Activated naive CD8-positive, alpha-beta T cell treated with anti-CD3 and anti-CD28 coated beads for 36 hours (primary cell): ENCODE data around the gene CHRNA7. TPM values are rescaled to one million over a fixed set of nuclear protein-coding genes. Genes with fewer than 3 reads are reported as not detected.

Source experiments
- DNase-seq: peaks from one replicate; pipeline ENCODE4 v3.0.0; 2021
- H3K27ac Mint-ChIP-seq: one replicate; pipeline ENCODE4 v1.8.0; 2022; ENCODE audit warnings: mild to moderate bottlenecking, moderate library complexity, mixed read lengths
- H3K27me3 Mint-ChIP-seq: one replicate; pipeline ENCODE4 v1.8.0; 2022; ENCODE audit warnings: mild to moderate bottlenecking, mixed read lengths
- H3K36me3 Mint-ChIP-seq: one replicate; pipeline ENCODE4 v1.8.0; 2021; ENCODE audit warnings: mild to moderate bottlenecking, mixed read lengths
- H3K4me1 Mint-ChIP-seq: one replicate; pipeline ENCODE4 v1.8.0; 2021; ENCODE audit warnings: mixed read lengths
- H3K4me3 Mint-ChIP-seq: one replicate; pipeline ENCODE4 v1.8.0; 2022; ENCODE audit warnings: mild to moderate bottlenecking, moderate library complexity, mixed read lengths
- H3K9me3 Mint-ChIP-seq: one replicate; pipeline ENCODE4 v1.8.0; 2022; ENCODE audit warnings: mixed read lengths
- total RNA-seq, 2 experiments: library from RNA; stranded (reverse); gene quantifications; one replicate each; pipeline ENCODE4 v1.2.3, GENCODE V29; 2021

Gene CHRNA7
- under 1 TPM in 1 of 2 experiments, not detected in 1; 0.25 TPM for total RNA-seq

GRCh38 chr15:32029862-32030781 lies at the start of gene CHRNA7:
TSS of gene CHRNA7 (plus strand) at chr15:32030515. CDS start at chr15:32030595, 80 bp downstream.
- Mint-ChIP-seq H3K36me3 (no peaks in the 10 kb centered on the region), H3K4me3 (peak within 1 kb of the TSS; percentile 40), H3K9me3 (no peaks in the 10 kb centered on the region), H3K4me1 (peaks cover 3% of the 10 kb centered on the region), H3K27ac (no peak within 1 kb of the TSS), H3K27me3 (peaks cover 67% of the 10 kb centered on the region)
- DNase-seq: peak; percentile 45

GRCh38 chr15:31985607-31986006 lies 44.7 kb upstream of the CHRNA7 start:
- H3K4me3 Mint-ChIP-seq: no peak overlapping the region
- H3K36me3 Mint-ChIP-seq: no peaks in the 10 kb centered on the region
- H3K27me3 Mint-ChIP-seq: no peaks in the 10 kb centered on the region
- H3K27ac Mint-ChIP-seq: no peak overlapping the region
- H3K4me1 Mint-ChIP-seq: peaks cover 3% of the 10 kb centered on the region
- H3K9me3 Mint-ChIP-seq: no peaks in the 10 kb centered on the region
- DNase-seq: no peak

GRCh38 chr15:31993062-31993461 lies 37.3 kb upstream of the CHRNA7 start:
- Mint-ChIP-seq H3K4me3 (no peak overlapping the region), H3K4me1 (no peaks in the 10 kb centered on the region), H3K27ac (no peak overlapping the region), H3K27me3 (peaks cover 18% of the 10 kb centered on the region), H3K9me3 (no peaks in the 10 kb centered on the region), H3K36me3 (no peaks in the 10 kb centered on the region)
- no peak for DNase-seq

- Mint-ChIP-seq H3K9me3 (no peaks in the 10 kb centered on the region), H3K4me1 (no peaks in the 10 kb centered on the region), H3K27me3 (peaks cover 30% of the 10 kb centered on the region), H3K36me3 (no peaks in the 10 kb centered on the region), H3K4me3 (no peak overlapping the region), H3K27ac (no peak overlapping the region)
- DNase-seq: no peak
Measured at GRCh38 chr15:31997711-31998110, 32.6 kb upstream of the CHRNA7 start.

GRCh38 chr15:32003558-32003957 lies 26.8 kb upstream of the CHRNA7 start:
- no peak overlapping the region for H3K4me3 Mint-ChIP-seq
- H3K36me3 Mint-ChIP-seq: no peaks in the 10 kb centered on the region
- no peaks in the 10 kb centered on the region for H3K9me3 Mint-ChIP-seq
- DNase-seq: no peak
- peaks cover 29% of the 10 kb centered on the region for H3K27me3 Mint-ChIP-seq
- H3K27ac Mint-ChIP-seq: no peak overlapping the region
- H3K4me1 Mint-ChIP-seq: no peaks in the 10 kb centered on the region

- Mint-ChIP-seq H3K27ac (no peak overlapping the region), H3K9me3 (no peaks in the 10 kb centered on the region), H3K4me3 (no peak overlapping the region), H3K27me3 (peaks cover 31% of the 10 kb centered on the region), H3K4me1 (no peaks in the 10 kb centered on the region), H3K36me3 (no peaks in the 10 kb centered on the region)
- no peak for DNase-seq
Measured at GRCh38 chr15:32004249-32004648, 26.1 kb upstream of the CHRNA7 start.

GRCh38 chr15:32007355-32007960 lies 22.9 kb upstream of the CHRNA7 start:
- no peaks in the 10 kb centered on the region for H3K9me3 Mint-ChIP-seq
- no peaks in the 10 kb centered on the region for H3K4me1 Mint-ChIP-seq
- H3K27me3 Mint-ChIP-seq: peaks cover 33% of the 10 kb centered on the region
- no peak overlapping the region for H3K4me3 Mint-ChIP-seq
- no peaks in the 10 kb centered on the region for H3K36me3 Mint-ChIP-seq
- DNase-seq: no peak
- no peak overlapping the region for H3K27ac Mint-ChIP-seq

GRCh38 chr15:32014953-32015352 lies 15.4 kb upstream of the CHRNA7 start:
- H3K4me1 Mint-ChIP-seq: no peaks in the 10 kb centered on the region
- H3K36me3 Mint-ChIP-seq: no peaks in the 10 kb centered on the region
- no peak for DNase-seq
- H3K27ac Mint-ChIP-seq: no peak overlapping the region
- no peak overlapping the region for H3K4me3 Mint-ChIP-seq
- H3K9me3 Mint-ChIP-seq: peaks cover 5% of the 10 kb centered on the region
- H3K27me3 Mint-ChIP-seq: peaks cover 38% of the 10 kb centered on the region

GRCh38 chr15:32020156-32020555 lies 10.2 kb upstream of the CHRNA7 start:
- H3K4me3 Mint-ChIP-seq: no peak overlapping the region

GRCh38 chr15:32028921-32029320 lies 1.4 kb upstream of the CHRNA7 start:
- H3K9me3 Mint-ChIP-seq: no peaks in the 10 kb centered on the region
- H3K27ac Mint-ChIP-seq: no peak overlapping the region
- H3K27me3 Mint-ChIP-seq: peaks cover 74% of the 10 kb centered on the region
- no peaks in the 10 kb centered on the region for H3K36me3 Mint-ChIP-seq
- peaks cover 3% of the 10 kb centered on the region for H3K4me1 Mint-ChIP-seq
- DNase-seq: no peak
- no peak overlapping the region for H3K4me3 Mint-ChIP-seq

More at GRCh38 chr15:32020156-32020555, 10.2 kb upstream of the CHRNA7 start:
- no peak for DNase-seq
- no peaks in the 10 kb centered on the region for H3K9me3 Mint-ChIP-seq
- H3K27ac Mint-ChIP-seq: no peak overlapping the region
- H3K36me3 Mint-ChIP-seq: no peaks in the 10 kb centered on the region
- no peaks in the 10 kb centered on the region for H3K4me1 Mint-ChIP-seq
- H3K27me3 Mint-ChIP-seq: peaks cover 45% of the 10 kb centered on the region

- Mint-ChIP-seq H3K27ac (no peak overlapping the region), H3K9me3 (no peaks in the 10 kb centered on the region), H3K36me3 (no peaks in the 10 kb centered on the region), H3K27me3 (peaks cover 70% of the 10 kb centered on the region), H3K4me3 (no peak overlapping the region), H3K4me1 (peaks cover 3% of the 10 kb centered on the region)
- DNase-seq: no peak
Measured at GRCh38 chr15:32029409-32029861, 880 bp upstream of the CHRNA7 start.

GRCh38 chr15:32030795-32031194 lies 480 bp downstream of the CHRNA7 start:
- Mint-ChIP-seq H3K27me3 (peaks cover 65% of the 10 kb centered on the region), H3K4me3 (peak overlapping the region; percentile 27), H3K27ac (no peak overlapping the region), H3K36me3 (no peaks in the 10 kb centered on the region), H3K9me3 (no peaks in the 10 kb centered on the region), H3K4me1 (peaks cover 3% of the 10 kb centered on the region)
- no peak for DNase-seq

GRCh38 chr15:32033186-32033890 lies 3.0 kb downstream of the CHRNA7 start:
- Mint-ChIP-seq H3K27ac (no peak overlapping the region), H3K4me3 (no peak overlapping the region), H3K9me3 (no peaks in the 10 kb centered on the region), H3K36me3 (no peaks in the 10 kb centered on the region), H3K4me1 (peaks cover 3% of the 10 kb centered on the region), H3K27me3 (peaks cover 48% of the 10 kb centered on the region)
- DNase-seq: no peak

GRCh38 chr15:32034106-32034505 lies 3.8 kb downstream of the CHRNA7 start:
- no peak overlapping the region for H3K4me3 Mint-ChIP-seq
- DNase-seq: no peak
- no peaks in the 10 kb centered on the region for H3K9me3 Mint-ChIP-seq
- peaks cover 46% of the 10 kb centered on the region for H3K27me3 Mint-ChIP-seq
- no peaks in the 10 kb centered on the region for H3K36me3 Mint-ChIP-seq
- no peak overlapping the region for H3K27ac Mint-ChIP-seq
- H3K4me1 Mint-ChIP-seq: peaks cover 3% of the 10 kb centered on the region

- no peak overlapping the region for H3K4me3 Mint-ChIP-seq
- H3K4me1 Mint-ChIP-seq: no peaks in the 10 kb centered on the region
- H3K27me3 Mint-ChIP-seq: peaks cover 42% of the 10 kb centered on the region
Measured at GRCh38 chr15:32035285-32035684, 5.0 kb downstream of the CHRNA7 start.

More at GRCh38 chr15:32035285-32035684, 5.0 kb downstream of the CHRNA7 start:
- no peak for DNase-seq
- no peaks in the 10 kb centered on the region for H3K36me3 Mint-ChIP-seq
- H3K27ac Mint-ChIP-seq: no peak overlapping the region
- no peaks in the 10 kb centered on the region for H3K9me3 Mint-ChIP-seq
